Astrocyte (in vitro differentiated cells and primary cell): Measurements from ENCODE around the gene COA4.

ENCODE experiments used
- EZH2 ChIP-seq: IDR thresholded peaks from 2 replicates; pipeline ENCODE4 v1.6.1; 2012; ENCODE audit warnings: mild to moderate bottlenecking, low read length, inconsistent platforms; ENCODE audit not compliant: insufficient read depth
- TF ChIP-seq, protein P1 (sequence below): IDR thresholded peaks from 2 replicates; pipeline ENCODE4 v1.5.1; 2011; ENCODE audit warnings: low read depth, mild to moderate bottlenecking, inconsistent platforms, low read length, moderate library complexity; ENCODE audit not compliant: insufficient read depth

DNA sequence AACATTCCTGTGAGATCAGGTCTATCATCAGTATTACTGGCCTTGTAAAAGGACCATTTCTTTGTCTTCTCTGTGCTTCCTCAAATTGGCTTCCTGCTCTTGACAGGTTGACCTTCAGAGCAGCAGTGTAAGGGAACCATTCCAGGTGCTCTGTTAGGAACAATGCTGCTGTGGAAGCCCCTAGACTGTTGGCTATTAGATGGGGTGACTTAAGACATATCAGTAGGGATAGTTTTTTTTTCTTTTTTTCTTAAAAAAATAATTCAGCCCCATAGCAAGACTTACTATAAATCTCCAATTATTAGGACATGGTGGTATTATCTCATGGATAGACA is 37.6 kb downstream of the COA4 start:
- TF ChIP-seq, protein P1, sequence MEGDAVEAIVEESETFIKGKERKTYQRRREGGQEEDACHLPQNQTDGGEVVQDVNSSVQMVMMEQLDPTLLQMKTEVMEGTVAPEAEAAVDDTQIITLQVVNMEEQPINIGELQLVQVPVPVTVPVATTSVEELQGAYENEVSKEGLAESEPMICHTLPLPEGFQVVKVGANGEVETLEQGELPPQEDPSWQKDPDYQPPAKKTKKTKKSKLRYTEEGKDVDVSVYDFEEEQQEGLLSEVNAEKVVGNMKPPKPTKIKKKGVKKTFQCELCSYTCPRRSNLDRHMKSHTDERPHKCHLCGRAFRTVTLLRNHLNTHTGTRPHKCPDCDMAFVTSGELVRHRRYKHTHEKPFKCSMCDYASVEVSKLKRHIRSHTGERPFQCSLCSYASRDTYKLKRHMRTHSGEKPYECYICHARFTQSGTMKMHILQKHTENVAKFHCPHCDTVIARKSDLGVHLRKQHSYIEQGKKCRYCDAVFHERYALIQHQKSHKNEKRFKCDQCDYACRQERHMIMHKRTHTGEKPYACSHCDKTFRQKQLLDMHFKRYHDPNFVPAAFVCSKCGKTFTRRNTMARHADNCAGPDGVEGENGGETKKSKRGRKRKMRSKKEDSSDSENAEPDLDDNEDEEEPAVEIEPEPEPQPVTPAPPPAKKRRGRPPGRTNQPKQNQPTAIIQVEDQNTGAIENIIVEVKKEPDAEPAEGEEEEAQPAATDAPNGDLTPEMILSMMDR: no peak
- TF ChIP-seq EZH2: no peak
